Stimulated activated CD8-positive, alpha-beta memory T cell treated with anti-CD3 and anti-CD28 coated beads, Interleukin-4, amount 100 ng/mL, for 4 hours (primary cell): ENCODE results near the gene CCPG1.
A peak's percentile ranks its signal among the peaks of the same experiment; 100 is the strongest.
"Not testable (repeated sequence)": the region's sequence is repeated elsewhere in the genome, so short reads cannot be mapped to it uniquely, and the experiment has no call there.

ENCODE experiments used
- DNase-seq, 2 donors: peaks; one replicate each; pipeline ENCODE4 v3.0.0-alpha.2; 2020; ENCODE audit warnings: low read depth in 2 of 2, low spot score in 1 of 2

The CCPG1 gene

DNA sequence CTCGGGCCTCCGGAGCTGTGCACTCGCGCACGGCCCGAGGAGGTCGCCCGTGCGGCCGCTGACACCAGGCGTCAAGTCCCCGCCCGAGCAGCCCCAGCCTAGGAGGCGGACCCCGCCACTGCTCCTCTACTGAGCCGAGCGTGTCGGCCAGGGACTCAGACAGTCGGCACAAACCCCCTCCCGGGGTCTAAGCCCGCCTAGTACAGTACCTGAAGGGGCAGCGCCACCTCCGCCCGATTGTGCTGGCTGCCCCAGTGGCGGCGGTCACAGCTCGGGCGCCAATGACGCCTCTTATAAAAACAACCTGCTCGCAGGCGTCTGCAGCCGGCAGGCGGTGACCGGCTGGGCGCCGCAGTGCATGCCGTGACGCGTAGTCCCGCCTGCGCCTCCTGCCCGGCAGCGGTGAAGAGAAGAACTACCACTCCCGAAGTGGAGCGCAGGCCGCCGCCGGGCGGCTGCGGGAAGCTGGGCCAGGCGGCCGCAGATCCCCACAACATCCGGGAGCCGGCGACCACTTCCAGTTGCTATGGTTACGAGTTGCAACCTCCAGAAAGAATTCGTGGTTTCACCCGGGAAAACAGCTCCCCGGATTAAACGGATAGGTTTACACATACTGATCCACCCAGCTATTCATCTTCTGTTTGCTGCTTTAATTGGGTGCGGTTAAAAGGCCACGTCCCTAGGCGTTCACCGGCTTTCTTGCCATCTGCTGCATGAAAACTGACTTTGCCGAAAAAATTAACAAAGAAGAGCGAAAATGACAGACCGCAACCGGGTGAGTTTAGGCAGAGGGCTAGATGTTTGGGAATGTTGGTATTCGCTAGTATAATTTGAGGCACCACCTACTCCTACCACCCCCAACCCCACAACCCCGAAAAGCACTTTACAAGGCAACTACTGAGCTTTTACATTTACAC, at the start of gene CCPG1, which contains the start of gene PIERCE2:
Gene CCPG1 (minus strand): TSS at position 348 of the 917 bp plus-strand sequence. CDS start 18,935 bp downstream, outside the sequence.
Gene PIERCE2 (plus strand): TSS at position 484 of the 917 bp plus-strand sequence. CDS start 274 bp downstream, at position 758.
- peak; percentile 60 to 71 for DNase-seq

DNA sequence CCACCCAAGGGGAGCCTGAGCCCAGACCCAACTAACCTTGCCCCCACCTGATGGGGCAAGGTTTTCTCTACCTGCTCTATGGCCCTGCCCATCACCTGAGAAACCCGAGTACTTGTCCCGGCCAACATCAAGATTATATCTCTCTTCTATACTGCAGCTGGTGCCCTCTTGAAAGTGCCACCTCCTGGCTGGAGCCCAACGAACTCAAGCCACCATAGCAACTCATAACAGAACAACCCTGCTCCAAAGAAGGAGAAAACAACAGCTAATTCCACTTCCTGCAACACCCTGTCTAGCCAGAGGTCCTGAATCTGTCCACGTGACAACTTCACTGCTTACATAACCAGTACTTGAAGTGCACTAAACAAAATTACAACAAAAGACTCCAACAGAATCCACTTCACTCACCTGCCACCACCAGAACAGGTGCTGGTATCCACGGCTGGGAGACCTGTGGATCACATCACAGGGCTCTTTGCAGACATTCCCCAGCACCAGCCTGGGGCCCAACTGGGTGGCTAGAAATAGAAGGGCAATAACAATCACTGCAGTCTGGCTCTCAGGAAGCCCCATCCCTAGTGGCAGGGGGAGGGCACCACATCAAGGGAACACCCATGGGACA, 49.4 kb upstream of the CCPG1 start:
- DNase-seq: no peak

- DNase-seq: not testable (repeated sequence)
Observed at GRCh38 chr15:55447030-55447394, 38.9 kb upstream of the CCPG1 start.

DNA sequence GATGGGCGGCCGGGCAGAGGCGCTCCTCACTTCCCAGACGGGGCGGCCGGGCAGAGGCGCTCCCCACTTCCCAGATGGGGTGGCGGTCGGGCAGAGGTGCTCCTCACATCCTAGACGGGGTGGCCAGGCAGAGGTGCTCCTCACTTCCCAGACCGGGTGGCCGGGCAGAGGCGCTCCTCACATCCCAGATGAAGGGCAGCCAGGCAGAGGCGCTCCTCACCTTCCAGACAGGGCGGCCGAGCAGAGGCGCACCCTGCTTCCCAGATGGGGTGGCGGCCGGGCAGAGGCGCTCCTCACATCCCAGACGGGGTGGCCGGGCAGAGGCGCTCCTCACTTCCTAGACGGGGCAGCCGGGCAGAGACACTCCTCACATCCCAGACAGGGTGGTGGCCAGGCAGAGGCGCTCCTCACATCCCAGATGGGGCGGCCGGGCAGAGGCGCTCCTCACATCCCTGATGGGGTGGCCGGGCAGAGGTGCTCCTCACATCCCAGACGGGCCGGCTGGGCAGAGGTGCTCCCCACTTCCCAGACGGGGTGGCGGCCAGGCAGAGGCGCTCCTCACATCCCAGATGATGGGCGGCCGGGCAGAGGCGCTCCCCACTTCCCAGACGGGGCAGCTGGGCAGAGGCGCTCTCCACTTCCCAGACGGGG, 38.3 kb upstream of the CCPG1 start:
- not testable (repeated sequence) for DNase-seq

- DNase-seq: not testable (repeated sequence)
Observed at GRCh38 chr15:55445936-55446335, 37.8 kb upstream of the CCPG1 start.

DNA sequence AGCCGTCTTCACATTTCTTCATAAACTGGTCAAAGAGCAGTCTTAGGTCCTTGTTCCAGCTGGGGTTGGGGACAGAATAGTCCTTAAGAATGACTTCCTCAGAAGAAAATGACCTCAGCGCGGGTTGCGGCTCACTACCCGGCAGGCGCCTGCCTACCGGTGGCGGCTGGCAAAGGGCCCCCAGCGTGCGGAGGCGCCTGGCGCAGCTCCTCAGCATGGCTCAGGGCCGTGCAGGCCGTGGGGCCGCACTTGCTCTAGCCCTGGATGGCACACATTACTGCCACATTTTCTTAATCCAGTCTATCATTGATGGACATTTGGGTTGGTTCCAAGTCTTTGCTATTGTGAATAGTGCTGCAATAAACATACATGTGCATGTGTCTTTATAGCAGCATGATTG, 35.0 kb upstream of the CCPG1 start:
- DNase-seq: not testable (repeated sequence)

- no peak for DNase-seq
Observed at GRCh38 chr15:55434989-55435825, 27.0 kb upstream of the CCPG1 start.

DNA sequence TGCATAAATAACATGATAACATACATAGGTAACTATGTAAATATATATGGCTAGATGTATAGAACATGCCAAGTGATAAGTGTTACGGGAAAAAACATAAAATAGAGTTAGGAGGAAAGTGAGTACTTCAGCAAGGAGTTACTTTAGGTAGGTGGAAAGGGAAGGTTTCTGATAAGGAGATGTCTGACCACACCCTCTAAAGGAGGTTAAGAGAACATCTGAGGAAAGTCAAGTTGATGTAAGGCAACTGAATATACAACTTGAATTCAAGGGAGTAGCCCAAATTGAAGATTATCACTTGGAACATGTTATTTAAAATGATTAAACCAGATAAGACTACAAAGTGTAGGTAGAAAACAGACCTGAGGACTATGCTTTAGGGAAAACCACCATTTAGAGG, 13.9 kb upstream of the CCPG1 start:
- DNase-seq: no peak

- no peak for DNase-seq
Observed at GRCh38 chr15:55420171-55420866, 12.2 kb upstream of the CCPG1 start.

- not testable (repeated sequence) for DNase-seq
Observed at GRCh38 chr15:55417678-55418077, 9.5 kb upstream of the CCPG1 start.

- DNase-seq: not testable (repeated sequence)
Observed at GRCh38 chr15:55408976-55409375, 817 bp upstream of the CCPG1 start.

GRCh38 chr15:55407498-55408011, 604 bp downstream of the CCPG1 start:
- no peak for DNase-seq

- DNase-seq: no peak
Observed at GRCh38 chr15:55403531-55403930, 4.6 kb downstream of the CCPG1 start.

- DNase-seq: no peak
Observed at GRCh38 chr15:55402707-55403106, 5.5 kb downstream of the CCPG1 start.

- DNase-seq: no peak
Observed at GRCh38 chr15:55401786-55402246, 6.3 kb downstream of the CCPG1 start.

DNA sequence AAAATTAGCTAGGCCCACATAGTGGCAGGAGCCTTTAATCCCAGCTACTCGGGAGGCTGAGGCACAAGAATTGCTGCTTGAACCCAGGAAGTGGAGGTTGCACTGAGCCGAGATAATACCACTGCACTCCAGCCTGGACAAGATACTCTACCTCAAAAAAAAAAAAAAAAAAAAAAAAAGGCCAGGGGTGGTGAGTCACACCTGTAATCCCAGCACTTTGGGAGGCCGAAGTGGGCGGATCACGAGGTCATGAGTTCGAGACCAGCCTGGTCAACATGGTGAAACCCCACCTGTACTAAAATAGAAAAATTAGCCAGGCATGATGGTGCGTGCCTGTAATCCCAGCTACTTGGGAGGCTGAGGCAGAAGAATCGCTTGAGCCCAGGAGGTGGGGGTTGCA, 8.1 kb downstream of the CCPG1 start:
- not testable (repeated sequence) for DNase-seq

DNA sequence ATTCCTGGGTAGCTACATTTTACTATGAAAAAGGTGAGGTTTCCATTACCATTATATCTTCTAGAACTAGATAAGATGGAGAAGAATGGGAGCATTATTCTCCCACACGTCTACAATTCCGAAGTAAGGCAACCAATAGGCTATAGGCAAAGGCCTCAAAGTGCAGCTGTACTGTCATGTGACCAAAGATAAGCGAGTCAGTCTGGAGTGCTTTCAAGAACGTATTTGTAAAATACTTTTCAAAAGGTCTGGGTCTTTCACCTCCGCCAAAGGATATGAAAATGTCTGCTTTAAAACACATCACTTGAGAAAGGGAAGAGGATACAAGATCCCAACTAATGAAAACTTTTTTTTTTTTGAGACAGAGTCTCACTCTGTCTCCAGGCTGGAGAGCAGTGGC, 9.9 kb downstream of the CCPG1 start:
- no peak for DNase-seq

- DNase-seq: no peak
Observed at GRCh38 chr15:55394694-55395093, 13.5 kb downstream of the CCPG1 start.

GRCh38 chr15:55389264-55389607, 18.9 kb downstream of the CCPG1 start:
- DNase-seq: no peak

GRCh38 chr15:55387027-55387426, 21.1 kb downstream of the CCPG1 start:
- no peak for DNase-seq
